HG03159 (cell line): Measurements from ENCODE around the gene KRT14.
"Not testable (repeated sequence)": the region's sequence is repeated elsewhere in the genome, so short reads cannot be mapped to it uniquely, and the experiment has no call there.

Experiments used
- ATAC-seq: cut with Tn5 transposase; IDR thresholded peaks from one replicate; pipeline ENCODE4 v1.9.1; 2021; ENCODE audit warnings: mild to moderate bottlenecking, moderate library complexity; ENCODE audit not compliant: unreplicated experiment

The KRT14 gene

DNA sequence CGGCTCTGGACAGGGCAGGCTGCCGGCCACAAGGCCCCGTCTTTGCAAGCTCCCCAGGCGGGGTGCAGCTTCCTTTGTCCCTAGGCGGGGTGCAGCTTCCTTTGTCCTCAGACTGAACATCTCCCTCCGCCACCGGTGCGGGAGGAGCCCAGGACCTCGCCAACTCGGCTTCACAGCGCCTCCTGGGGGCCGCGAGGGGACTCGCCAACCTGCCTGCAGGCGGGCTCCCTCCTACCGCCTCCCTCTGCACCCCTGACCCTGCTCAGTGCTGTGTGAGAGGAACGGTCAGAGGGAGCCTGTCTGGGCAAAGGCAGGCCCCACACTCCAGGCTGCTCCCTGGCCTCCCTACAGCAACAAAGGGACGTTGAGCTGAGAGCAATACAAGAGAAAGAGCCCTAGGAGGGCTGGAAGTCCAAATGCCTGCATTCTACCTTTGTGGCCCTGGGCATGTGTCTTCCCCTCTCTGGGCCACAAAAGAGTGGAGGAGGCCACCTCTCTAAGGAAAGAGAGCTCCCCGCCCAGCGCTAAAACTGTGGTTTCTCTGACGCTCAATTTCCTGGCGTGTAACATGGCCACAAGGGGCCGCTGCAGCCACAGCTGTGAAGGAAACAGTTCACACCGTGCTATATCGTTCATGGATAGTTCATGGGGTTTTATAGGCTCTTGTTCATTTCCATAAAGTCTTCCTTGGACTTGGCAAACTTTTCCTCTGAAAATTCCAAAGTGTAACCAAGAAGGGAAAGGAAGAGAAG, 37.7 kb downstream of the KRT14 start:
- peak; percentile 57 for ATAC-seq

GRCh38 chr17:41547921-41548843, 38.5 kb downstream of the KRT14 start:
- ATAC-seq = no peak

- no peak for ATAC-seq
Measured at GRCh38 chr17:41547378-41547841, 39.3 kb downstream of the KRT14 start.

- ATAC-seq = no peak
Measured at GRCh38 chr17:41546819-41547218, 39.9 kb downstream of the KRT14 start.

DNA sequence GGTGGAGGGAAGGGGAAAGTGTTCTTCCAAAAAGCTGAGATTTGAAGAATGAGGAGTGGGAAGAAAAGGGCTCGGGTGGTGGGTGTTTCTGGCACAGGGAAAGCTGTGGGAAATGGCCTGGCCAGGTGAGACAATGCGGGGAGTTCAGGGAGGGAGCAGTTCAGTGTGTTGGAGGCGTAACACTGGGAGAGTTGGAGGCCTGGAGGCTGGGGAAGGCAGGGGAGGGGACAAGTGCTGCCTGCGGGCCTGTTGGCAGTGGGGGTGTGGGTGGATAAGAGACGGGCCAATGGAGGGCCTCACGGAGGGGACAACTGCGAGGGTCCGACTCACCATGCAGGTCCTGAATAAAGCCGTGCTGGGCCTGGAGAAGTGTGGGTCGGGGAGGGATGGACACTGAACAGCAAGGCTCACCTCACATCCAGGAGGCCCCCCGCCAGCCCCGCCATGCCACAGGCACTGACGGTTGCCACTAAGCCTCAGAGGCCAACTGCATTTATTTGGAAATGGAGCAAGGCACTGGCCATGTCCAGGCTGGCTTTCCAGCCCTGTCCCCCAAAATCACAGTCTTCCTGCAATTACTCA, 40.8 kb downstream of the KRT14 start:
- ATAC-seq = no peak

- no peak for ATAC-seq
Measured at GRCh38 chr17:41544935-41545334, 41.8 kb downstream of the KRT14 start.

DNA sequence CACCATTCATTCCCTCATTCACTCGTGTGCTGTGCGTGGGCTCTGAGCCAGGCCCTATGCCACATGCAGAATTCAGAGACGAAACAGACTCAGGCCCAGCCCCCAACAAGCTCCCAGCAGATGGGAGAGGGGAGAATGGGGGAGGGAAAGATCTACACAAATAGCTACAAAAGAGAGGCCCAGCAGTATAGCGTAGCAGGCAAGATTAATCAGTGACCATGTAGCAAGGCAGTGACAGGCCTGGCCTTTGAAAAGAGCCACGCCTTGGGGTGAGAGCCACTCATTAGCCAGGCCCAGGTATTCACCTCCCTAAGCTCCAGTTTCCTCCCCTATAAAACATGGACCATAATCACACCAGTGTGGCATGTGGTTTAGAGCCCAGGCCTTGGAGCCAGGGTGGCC, 42.2 kb downstream of the KRT14 start:
- ATAC-seq = no peak

- not testable (repeated sequence) for ATAC-seq
Measured at GRCh38 chr17:41542786-41543185, 43.9 kb downstream of the KRT14 start.

- no peak for ATAC-seq
Measured at GRCh38 chr17:41542357-41542756, 44.3 kb downstream of the KRT14 start.

GRCh38 chr17:41540921-41541625, 45.6 kb downstream of the KRT14 start:
- ATAC-seq = no peak

DNA sequence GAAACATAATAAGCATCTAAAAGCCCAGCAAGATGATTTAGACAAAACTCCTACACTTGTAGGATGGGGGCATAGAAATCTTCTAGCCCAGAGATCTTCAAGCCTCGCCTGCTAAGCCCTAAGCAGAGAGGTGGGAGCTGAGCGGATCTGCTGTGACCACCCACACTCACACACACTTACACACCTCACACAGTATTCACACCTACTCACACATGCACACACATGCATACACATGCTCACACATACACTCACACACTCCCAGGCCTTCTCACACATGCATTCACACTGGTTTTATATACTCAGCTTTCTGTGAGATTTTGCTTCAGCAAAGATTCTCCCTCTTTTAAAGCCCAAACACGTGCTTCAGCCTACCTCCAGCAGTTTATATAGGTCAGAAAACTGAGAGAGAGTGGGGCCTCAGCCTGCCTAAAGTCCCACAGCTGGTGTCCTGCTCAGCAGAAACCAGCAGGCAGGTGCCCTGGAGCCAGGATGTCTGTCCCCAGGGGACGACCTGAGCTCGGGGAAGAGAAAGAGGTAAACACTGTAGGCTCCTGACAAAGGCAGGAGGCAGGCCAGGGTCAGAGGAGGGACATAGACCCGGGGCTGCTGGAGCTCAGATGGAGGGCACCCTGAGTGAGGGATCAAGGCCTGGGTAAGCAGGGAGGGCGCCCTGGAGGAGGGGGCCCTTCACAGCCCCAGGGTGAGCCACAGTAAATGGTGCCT, 46.6 kb downstream of the KRT14 start:
- no peak for ATAC-seq

DNA sequence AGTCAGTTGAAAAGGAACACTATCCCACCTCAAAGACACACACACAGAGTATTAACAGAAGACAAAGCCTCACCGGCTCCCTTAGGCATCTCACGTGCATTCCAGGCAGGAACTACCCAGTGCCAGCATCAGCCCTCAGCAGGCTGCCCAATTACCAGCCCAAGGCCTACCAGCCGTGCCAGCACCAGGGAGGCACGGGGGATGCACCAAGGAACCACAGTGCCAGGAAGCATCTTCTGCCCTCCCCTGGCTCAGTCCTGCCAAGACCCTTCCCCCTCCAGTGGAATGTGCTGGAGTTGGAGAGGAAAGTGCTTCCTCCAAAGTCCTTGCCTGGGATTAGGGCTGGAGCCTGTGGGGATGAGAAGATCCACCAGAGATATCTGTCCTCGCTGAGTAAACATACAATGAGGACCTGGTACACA, 47.6 kb downstream of the KRT14 start:
- ATAC-seq = no peak

DNA sequence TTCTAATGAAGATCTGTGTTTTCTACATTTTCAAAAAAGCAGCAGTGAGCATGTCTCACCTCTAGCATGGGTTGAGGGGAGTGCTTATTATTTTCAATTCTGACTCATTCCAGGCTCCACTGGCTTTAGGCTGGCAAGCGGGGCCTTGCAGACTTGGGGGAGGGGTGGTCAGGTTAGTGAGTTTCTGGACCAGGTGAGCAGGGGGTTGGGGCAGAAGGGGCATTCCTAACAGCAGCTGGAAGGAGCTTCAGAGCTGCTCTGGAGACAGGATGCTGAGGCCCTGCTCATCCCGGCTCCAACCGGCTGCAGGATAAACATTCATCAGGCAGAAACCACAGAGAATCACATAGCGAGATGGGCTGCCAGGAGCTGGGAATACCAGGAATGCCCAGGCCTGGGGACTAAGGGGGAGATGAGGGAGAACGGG, 48.1 kb downstream of the KRT14 start:
- ATAC-seq = no peak

DNA sequence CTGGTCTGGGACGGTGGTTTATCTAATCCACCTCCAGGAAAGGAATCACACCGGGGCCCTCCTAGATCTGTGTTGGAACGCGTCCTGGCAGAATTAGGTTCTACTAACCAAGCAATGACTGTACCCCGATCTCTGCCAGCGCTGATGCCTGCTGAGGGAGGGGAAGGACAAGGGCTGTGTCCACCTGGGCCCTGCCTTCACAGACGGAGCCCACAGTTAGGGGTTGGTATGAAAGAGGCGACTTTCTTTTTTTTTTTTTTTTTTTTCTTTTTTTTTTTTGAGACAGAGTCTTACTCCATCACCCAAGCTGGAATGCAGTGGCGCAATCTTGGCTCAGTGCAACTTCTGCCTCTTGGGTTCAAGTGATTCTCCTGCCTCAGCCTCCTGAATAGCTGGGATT, 48.7 kb downstream of the KRT14 start:
- ATAC-seq = no peak

DNA sequence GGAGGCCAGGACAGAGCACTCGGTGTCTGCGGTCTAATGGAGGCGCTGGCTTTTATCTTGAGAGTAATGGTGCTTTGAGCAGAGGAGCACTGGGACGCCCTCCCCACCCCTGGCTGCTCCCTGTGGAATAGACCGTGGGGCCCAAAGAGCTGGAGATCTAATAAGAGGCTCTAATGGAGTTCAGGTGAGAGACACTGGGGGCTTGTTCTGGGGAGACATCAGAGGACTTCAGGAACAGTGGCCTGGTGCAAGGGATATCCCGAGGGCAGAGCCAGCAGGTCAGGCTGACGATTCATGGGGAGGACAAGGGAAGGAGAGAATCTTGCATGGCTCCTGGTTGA, 49.1 kb downstream of the KRT14 start:
- ATAC-seq = no peak

GRCh38 chr17:41536741-41537613, 49.7 kb downstream of the KRT14 start:
- no peak for ATAC-seq

- no peak for ATAC-seq
Measured at GRCh38 chr17:41535764-41536481, 50.8 kb downstream of the KRT14 start.

GRCh38 chr17:41534899-41535546, 51.7 kb downstream of the KRT14 start:
- no peak for ATAC-seq
